ENCODE measurements around the gene MC1R.
A peak's percentile ranks its signal among the peaks of the same experiment; 100 is the strongest.
"Not testable (repeated sequence)": the region's sequence is repeated elsewhere in the genome, so short reads cannot be mapped to it uniquely, and the experiment has no call there.

Gene MC1R

GRCh38 chr16:89909777-89910716 lies 8.6 kb upstream of the MC1R start:
- peaks cover 40% of the 10 kb centered on the region for H3K36me3 ChIP-seq (ENCODE audit: insufficient read depth, low read depth, low read length)
- H3K9ac ChIP-seq (ENCODE audit: low read depth, low read length) = no peak overlapping the region
- no peaks in the 10 kb centered on the region for H3K27me3 ChIP-seq (ENCODE audit: insufficient read depth, low read length)
- H3K4me1 ChIP-seq (ENCODE audit: insufficient read depth, low read length) = no peaks in the 10 kb centered on the region
- H3K27ac ChIP-seq (ENCODE audit: low read length) = no peak overlapping the region
- no peak overlapping the region for H3K4me3 ChIP-seq (ENCODE audit: low read length)
- H3K9me3 ChIP-seq (ENCODE audit: insufficient read depth, low read depth, low read length) = peaks cover 11% of the 10 kb centered on the region

DNA sequence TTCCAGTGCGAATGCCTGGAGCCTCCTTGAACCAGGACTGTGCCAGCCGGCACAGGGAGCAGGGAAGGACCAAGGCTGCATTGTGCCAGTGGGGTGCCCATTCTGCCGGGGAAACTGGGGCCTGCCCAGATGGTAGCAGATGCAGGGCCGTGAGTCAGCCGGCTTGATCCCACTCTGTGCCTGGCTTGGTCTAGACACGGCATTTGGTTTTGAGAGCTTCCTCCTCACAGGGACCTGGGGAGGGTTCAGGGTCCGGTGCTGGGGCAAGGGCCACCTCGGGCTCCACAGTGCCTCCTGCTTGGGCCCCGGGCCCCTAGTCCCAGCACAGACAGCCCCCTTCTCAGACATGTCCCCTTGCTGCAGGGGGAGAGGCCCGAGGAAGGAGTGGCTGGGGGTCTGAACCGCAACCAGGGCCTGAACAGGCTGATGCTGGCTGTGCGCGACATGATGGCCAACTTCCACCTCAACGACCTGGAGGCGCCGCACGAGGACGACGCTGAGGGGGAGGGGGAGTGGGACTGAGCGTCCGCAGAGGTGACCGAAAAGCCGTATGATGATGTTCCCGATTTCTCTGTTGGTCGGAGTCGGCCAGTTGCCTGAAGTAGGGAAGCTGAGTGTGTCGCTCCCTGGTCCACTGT lies 7.8 kb upstream of the MC1R start:
- Histone ChIP-seq H3K27me3 (ENCODE audit: insufficient read depth, low read length) (no peaks in the 10 kb centered on the region), H3K4me1 (ENCODE audit: insufficient read depth, low read length) (no peaks in the 10 kb centered on the region), H3K4me3 (ENCODE audit: low read length) (no peak overlapping the region), H3K9me3 (ENCODE audit: insufficient read depth, low read depth, low read length) (peaks cover 11% of the 10 kb centered on the region), H3K36me3 (ENCODE audit: insufficient read depth, low read depth, low read length) (peaks cover 34% of the 10 kb centered on the region), H3K9ac (ENCODE audit: low read depth, low read length) (no peak overlapping the region), H3K27ac (ENCODE audit: low read length) (no peak overlapping the region)

GRCh38 chr16:89911375-89911774 lies 7.3 kb upstream of the MC1R start:
- H3K9me3 ChIP-seq (ENCODE audit: insufficient read depth, low read depth, low read length) = peaks cover 11% of the 10 kb centered on the region
- H3K4me3 ChIP-seq (ENCODE audit: low read length) = no peak overlapping the region
- H3K36me3 ChIP-seq (ENCODE audit: insufficient read depth, low read depth, low read length) = peaks cover 30% of the 10 kb centered on the region
- H3K27ac ChIP-seq (ENCODE audit: low read length) = no peak overlapping the region
- no peaks in the 10 kb centered on the region for H3K27me3 ChIP-seq (ENCODE audit: insufficient read depth, low read length)
- no peaks in the 10 kb centered on the region for H3K4me1 ChIP-seq (ENCODE audit: insufficient read depth, low read length)
- H3K9ac ChIP-seq (ENCODE audit: low read depth, low read length) = no peak overlapping the region

DNA sequence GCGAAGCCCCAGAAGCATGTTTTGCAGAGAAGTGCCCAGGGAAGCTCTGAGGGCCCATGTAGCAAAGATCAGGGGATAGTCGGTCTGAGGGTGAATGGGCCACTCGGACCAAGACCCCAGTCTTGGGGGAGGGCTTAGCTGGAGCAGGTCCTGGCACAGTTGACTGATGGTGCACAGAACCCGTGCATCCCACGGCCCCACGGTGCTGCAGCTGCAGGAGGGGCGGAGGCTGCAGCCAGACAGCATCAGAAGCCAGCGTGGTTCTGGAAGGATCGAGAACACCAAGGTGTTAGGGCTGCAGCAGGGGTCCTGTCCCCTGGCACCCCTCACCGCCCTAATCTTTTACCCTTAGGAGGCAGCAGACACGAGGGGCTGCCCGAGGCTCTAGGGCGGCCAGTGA lies 6.5 kb upstream of the MC1R start:
- peaks cover 23% of the 10 kb centered on the region for H3K36me3 ChIP-seq (ENCODE audit: insufficient read depth, low read depth, low read length)
- H3K4me1 ChIP-seq (ENCODE audit: insufficient read depth, low read length) = no peaks in the 10 kb centered on the region
- H3K4me3 ChIP-seq (ENCODE audit: low read length) = no peak overlapping the region
- H3K27ac ChIP-seq (ENCODE audit: low read length) = no peak overlapping the region
- H3K9me3 ChIP-seq (ENCODE audit: insufficient read depth, low read depth, low read length) = peaks cover 8% of the 10 kb centered on the region
- no peak overlapping the region for H3K9ac ChIP-seq (ENCODE audit: low read depth, low read length)
- no peaks in the 10 kb centered on the region; the same call in 1 of the 2 replicates for H3K27me3 ChIP-seq (ENCODE audit: insufficient read depth, low read length)

GRCh38 chr16:89912627-89913026 lies 6.0 kb upstream of the MC1R start:
- no peak overlapping the region for H3K4me3 ChIP-seq (ENCODE audit: low read length)
- H3K36me3 ChIP-seq (ENCODE audit: insufficient read depth, low read depth, low read length) = peaks cover 23% of the 10 kb centered on the region; the same call in 1 of the 2 replicates
- no peaks in the 10 kb centered on the region; the same call in 1 of the 2 replicates for H3K27me3 ChIP-seq (ENCODE audit: insufficient read depth, low read length)
- no peak overlapping the region for H3K9ac ChIP-seq (ENCODE audit: low read depth, low read length)
- H3K27ac ChIP-seq (ENCODE audit: low read length) = no peak overlapping the region
- peaks cover 8% of the 10 kb centered on the region for H3K9me3 ChIP-seq (ENCODE audit: insufficient read depth, low read depth, low read length)
- H3K4me1 ChIP-seq (ENCODE audit: insufficient read depth, low read length) = no peaks in the 10 kb centered on the region

- Histone ChIP-seq H3K36me3 (ENCODE audit: insufficient read depth, low read depth, low read length) (peaks cover 19% of the 10 kb centered on the region; the same call in 1 of the 2 replicates), H3K9ac (ENCODE audit: low read depth, low read length) (no peak overlapping the region), H3K4me1 (ENCODE audit: insufficient read depth, low read length) (no peaks in the 10 kb centered on the region), H3K27me3 (ENCODE audit: insufficient read depth, low read length) (peaks cover 9% of the 10 kb centered on the region; the same call in 1 of the 2 replicates), H3K4me3 (ENCODE audit: low read length) (no peak overlapping the region), H3K9me3 (ENCODE audit: insufficient read depth, low read depth, low read length) (no peaks in the 10 kb centered on the region), H3K27ac (ENCODE audit: low read length) (no peak overlapping the region)
These were observed 5.0 kb upstream of the MC1R start for GRCh38 chr16:89913408-89914387.

GRCh38 chr16:89914642-89915285 lies 3.9 kb upstream of the MC1R start:
- not testable (repeated sequence) for H3K4me3 ChIP-seq (ENCODE audit: low read length); H3K9ac ChIP-seq (ENCODE audit: low read depth, low read length); H3K4me1 ChIP-seq (ENCODE audit: insufficient read depth, low read length); H3K9me3 ChIP-seq (ENCODE audit: insufficient read depth, low read depth, low read length); H3K27ac ChIP-seq (ENCODE audit: low read length)
- H3K36me3 ChIP-seq (ENCODE audit: insufficient read depth, low read depth, low read length) = peaks cover 13% of the 10 kb centered on the region; the same call in 1 of the 2 replicates
- H3K27me3 ChIP-seq (ENCODE audit: insufficient read depth, low read length) = peaks cover 20% of the 10 kb centered on the region

- Histone ChIP-seq H3K27me3 (ENCODE audit: insufficient read depth, low read length) (peaks cover 28% of the 10 kb centered on the region), H3K4me3 (ENCODE audit: low read length) (no peak overlapping the region), H3K9ac (ENCODE audit: low read depth, low read length) (no peak overlapping the region), H3K4me1 (ENCODE audit: insufficient read depth, low read length) (no peaks in the 10 kb centered on the region), H3K36me3 (ENCODE audit: insufficient read depth, low read depth, low read length) (peaks cover 11% of the 10 kb centered on the region; the same call in 1 of the 2 replicates), H3K27ac (ENCODE audit: low read length) (no peak overlapping the region), H3K9me3 (ENCODE audit: insufficient read depth, low read depth, low read length) (no peaks in the 10 kb centered on the region)
These were observed 3.1 kb upstream of the MC1R start for GRCh38 chr16:89915303-89916232.

GRCh38 chr16:89917773-89918452 lies 749 bp upstream of the MC1R start:
- no peaks in the 10 kb centered on the region for H3K9me3 ChIP-seq (ENCODE audit: insufficient read depth, low read depth, low read length)
- no peaks in the 10 kb centered on the region for H3K36me3 ChIP-seq (ENCODE audit: insufficient read depth, low read depth, low read length)
- H3K4me1 ChIP-seq (ENCODE audit: insufficient read depth, low read length) = peaks cover 10% of the 10 kb centered on the region
- H3K9ac ChIP-seq (ENCODE audit: low read depth, low read length) = peak overlapping the region; percentile 55; the same call in 1 of the 2 replicates
- H3K27me3 ChIP-seq (ENCODE audit: insufficient read depth, low read length) = peaks cover 47% of the 10 kb centered on the region
- peak overlapping the region; percentile 71 for H3K4me3 ChIP-seq (ENCODE audit: low read length)
- no peak overlapping the region for H3K27ac ChIP-seq (ENCODE audit: low read length)

All from iPS-20b (cell line).